ENCODE results near the gene GIT2. TPM values are rescaled to one million over a fixed set of nuclear protein-coding genes. Genes with fewer than 3 reads are reported as not detected.

Gene GIT2
- total and polyA plus RNA-seq, 10 of the 15 experiments (the other 5 are each of a cell fraction or from before 2014, with no cell fraction given): 9.1 to 49.9 (median 43.9) TPM

GRCh38 chr12:109925185-109925840, 70.9 kb downstream of the GIT2 start:
- ChIA-PET SMC1A (ENCODE audit: uncharacterized antibody, unreplicated experiment) (interaction anchor here (0.7 kb wide), 1 partner anchor 1064 kb away, joined by 3 read pairs; no protein-coding TSS in a partner anchor), RAD21 (ENCODE audit: unreplicated experiment) (no interaction called here), POLR2A (no interaction called here), CTCF (interaction anchor here (0.9 to 1.4 kb wide), 3 partner anchors 25 to 72 kb away, joined by 3 to 4 read pairs (median 3); no protein-coding TSS in a partner anchor)
- DNase-seq (ENCODE audit: low read depth, low spot score) (no peak), FAIRE-seq (no peak), ATAC-seq (no peak)
- Histone ChIP-seq H3K36me3 (ENCODE audit: control insufficient read depth in 2 of 2, insufficient read depth in 2 of 2, low read length in 1 of 2) (peaks cover 0 to 2% of the 10 kb centered on the region in 2 experiments; a peak in 3 of 4 replicates), H3K9ac (ENCODE audit: control insufficient read depth, insufficient read depth, low read length) (no peak overlapping the region), H3K9me3 (replicated peaks; ENCODE audit: control insufficient read depth, insufficient read depth, low read length) (no peaks in the 10 kb centered on the region), H4K20me1 (ENCODE audit: control insufficient read depth, insufficient read depth) (no peaks in the 10 kb centered on the region), H2AFZ (ENCODE audit: control insufficient read depth, low read depth, low read length) (no peak overlapping the region), H3K4me1 (ENCODE audit: control insufficient read depth, insufficient read depth, low read length) (no peaks in the 10 kb centered on the region), H3K27me3 (replicated peaks in 1 of 2; ENCODE audit: control insufficient read depth in 2 of 2, insufficient read depth in 2 of 2, low read length in 1 of 2) (no peaks in the 10 kb centered on the region), H3K4me3 (no peak overlapping the region), H3K4me2 (ENCODE audit: control insufficient read depth, insufficient read depth) (no peak overlapping the region), H3K27ac (ENCODE audit: control insufficient read depth, insufficient read depth) (no peak overlapping the region), H3K79me2 (ENCODE audit: control insufficient read depth, insufficient read depth, low read length) (no peaks in the 10 kb centered on the region)
- TF ChIP-seq PAX8 (IDR thresholded peaks at IDR 0.05) (no peak), FOXM1 (IDR thresholded peaks at IDR 0.05; ENCODE audit: low read depth, low read length) (no peak), SKIL (IDR thresholded peaks at IDR 0.05; ENCODE audit: low read depth, poor library complexity, severe bottlenecking) (no peak), CREM (IDR thresholded peaks at IDR 0.05; ENCODE audit: low read depth) (no peak), YY1 (IDR thresholded peaks at IDR 0.05; ENCODE audit: low read depth, low read length) (no peak)
- in situ Hi-C loops (cut with MboI) (no loop called here), intact Hi-C loops (cut with micrococcal nuclease; ENCODE audit: unreplicated experiment) (loop anchor here (5.0 kb wide), 1 partner anchor 73 kb away; no protein-coding TSS in a partner anchor)
- WGBS (ENCODE audit: insufficient coverage, insufficient replicate concordance, low lambda C conversion rate, missing lambda C conversion rate): 77% methylated on average over 20 of the region's 20 CpGs
- no TSS peak for BruUV-seq (replicated peaks)
